Liver (tissue), 2 donors: ENCODE results near the gene LAMC2.

Source experiments
- CTCF ChIP-seq: fragments of 150-350 bp; IDR thresholded peaks from 2 replicates; pipeline ENCODE4 v1.5.1; 2017; ENCODE audit warnings: improper control_type of control experiment, low read depth, low read length; ENCODE audit not compliant: missing input control
- YY1 ChIP-seq: IDR thresholded peaks from 2 replicates; pipeline ENCODE4 v1.6.1; 2016; ENCODE audit warnings: antibody characterized with exemption, mild to moderate bottlenecking
- donor health status: healthy.

GRCh38 chr1:183273300-183273699 is 87.2 kb downstream of the LAMC2 start:
- no peak for TF ChIP-seq CTCF
- TF ChIP-seq YY1 = no peak
